ENCODE results near the gene KLF6.
A peak's percentile ranks its signal among the peaks of the same experiment; 100 is the strongest.

The KLF6 gene

GRCh38 chr10:3786295-3787015 lies 1.4 kb upstream of the KLF6 start:
- no peak for DNase-seq

- DNase-seq = no peak
Measured at GRCh38 chr10:3785851-3786271, 852 bp upstream of the KLF6 start.

- peak; percentile 97 to 99 (median 98) for DNase-seq
Measured at GRCh38 chr10:3785251-3785850, 342 bp upstream of the KLF6 start.

- no peak for DNase-seq
Measured at GRCh38 chr10:3783682-3784432, 1.2 kb downstream of the KLF6 start.

- DNase-seq = peak; percentile 32 to 64 (median 44)
Measured at GRCh38 chr10:3783316-3783681, 1.7 kb downstream of the KLF6 start.

GRCh38 chr10:3782451-3783315 lies 2.3 kb downstream of the KLF6 start:
- DNase-seq = peak; percentile 31 to 35 (median 32)

GRCh38 chr10:3782146-3782450 lies 2.9 kb downstream of the KLF6 start:
- DNase-seq = no peak

- DNase-seq = peak; percentile 24 to 48 (median 31)
Measured at GRCh38 chr10:3781468-3782145, 3.4 kb downstream of the KLF6 start.

- DNase-seq = no peak
Measured at GRCh38 chr10:3780771-3781467, 4.1 kb downstream of the KLF6 start.

GRCh38 chr10:3780021-3780770 lies 4.8 kb downstream of the KLF6 start:
- DNase-seq = no peak

GRCh38 chr10:3779158-3779741 lies 5.8 kb downstream of the KLF6 start:
- DNase-seq = no peak

- DNase-seq = no peak
Measured at GRCh38 chr10:3778692-3779157, 6.3 kb downstream of the KLF6 start.

GRCh38 chr10:3777981-3778691 lies 6.9 kb downstream of the KLF6 start:
- DNase-seq = no peak

- DNase-seq = peak in 2 of 4 experiments; percentile 26 to 32
Measured at GRCh38 chr10:3776796-3777571, 8.0 kb downstream of the KLF6 start.

- DNase-seq = no peak
Measured at GRCh38 chr10:3775696-3776551, 9.1 kb downstream of the KLF6 start.

GRCh38 chr10:3774814-3775695 lies 10.0 kb downstream of the KLF6 start:
- no peak for DNase-seq
